Neuronal stem cell (in vitro differentiated cells): ENCODE measurements around the gene FMN1.

Experiments used
- DNase-seq: peaks from one replicate; pipeline ENCODE4 v3.0.0-alpha.2; 2013; ENCODE audit warnings: low spot score
- H2AFZ ChIP-seq: one replicate; pipeline ENCODE4 v1.6.1; 2013; ENCODE audit warnings: mild to moderate bottlenecking, low read length, inconsistent platforms
- H2AK5ac ChIP-seq: 2 replicates; pipeline ENCODE4 v1.6.1; 2013; ENCODE audit warnings: low read depth, mild to moderate bottlenecking, inconsistent platforms, low read length, moderate library complexity, mixed read lengths
- H2BK120ac ChIP-seq: 2 replicates; pipeline ENCODE4 v1.6.1; 2013; ENCODE audit warnings: low read depth, mild to moderate bottlenecking, inconsistent platforms, low read length, moderate library complexity, mixed read lengths
- H2BK12ac ChIP-seq: one replicate; pipeline ENCODE4 v1.6.1; 2013; ENCODE audit warnings: low read length, inconsistent platforms
- H2BK15ac ChIP-seq: 2 replicates; pipeline ENCODE4 v1.6.1; 2013; ENCODE audit warnings: mild to moderate bottlenecking, low read length, inconsistent platforms, mixed read lengths
- H2BK5ac ChIP-seq: one replicate; pipeline ENCODE4 v1.6.1; 2013; ENCODE audit warnings: inconsistent platforms, mild to moderate bottlenecking, low read length, moderate library complexity
- H3K14ac ChIP-seq: one replicate; pipeline ENCODE4 v1.6.1; 2013; ENCODE audit warnings: low read length, inconsistent platforms
- H3K18ac ChIP-seq: 2 replicates; pipeline ENCODE4 v1.6.1; 2013; ENCODE audit warnings: low read length, inconsistent platforms
- H3K23ac ChIP-seq: 2 replicates; pipeline ENCODE4 v1.6.1; 2013; ENCODE audit warnings: low read depth, mild to moderate bottlenecking, mixed read lengths, low read length, inconsistent platforms; ENCODE audit not compliant: poor library complexity
- H3K27ac ChIP-seq: replicated peaks from 3 replicates; pipeline ENCODE4 v1.5.1; 2013; ENCODE audit warnings: low read length, inconsistent platforms
- H3K27me3 ChIP-seq, 3 experiments: 2 replicates each; pipeline ENCODE4 v1.6.1; 2013; ENCODE audit warnings: low read length in 3 of 3, mild to moderate bottlenecking in 2 of 3, inconsistent platforms in 1 of 3, low read depth in 1 of 3, mixed read lengths in 1 of 3, moderate library complexity in 1 of 3; ENCODE audit not compliant: control insufficient read depth in 3 of 3, insufficient read depth in 3 of 3
- H3K36me3 ChIP-seq, 2 donors: replicated peaks in 1 of 2; 2 replicates each; pipeline ENCODE4 v1.6.1; 2013; ENCODE audit warnings: low read length in 2 of 2; ENCODE audit not compliant: control insufficient read depth in 2 of 2, insufficient read depth in 2 of 2
- H3K4ac ChIP-seq: 2 replicates; pipeline ENCODE4 v1.6.1; 2013; ENCODE audit warnings: inconsistent platforms, mild to moderate bottlenecking, low read length, moderate library complexity
- H3K4me1 ChIP-seq, 2 donors: 1 replicate in 1 of 2; 2 replicates in 1 of 2; pipeline ENCODE4 v1.6.1; 2013; ENCODE audit warnings: low read length in 2 of 2, low read depth in 1 of 2; ENCODE audit not compliant: control insufficient read depth in 2 of 2, insufficient read depth in 1 of 2
- H3K4me2 ChIP-seq: one replicate; pipeline ENCODE4 v1.6.1; 2013; ENCODE audit warnings: mild to moderate bottlenecking, low read length, inconsistent platforms; ENCODE audit not compliant: insufficient read depth, poor library complexity, severe bottlenecking
- H3K4me3 ChIP-seq, 2 donors: 2 replicates each; pipeline ENCODE4 v1.5.1; 2013; ENCODE audit warnings: low read length in 2 of 2, mild to moderate bottlenecking in 2 of 2, inconsistent platforms in 1 of 2, moderate library complexity in 1 of 2
- H3K79me1 ChIP-seq: one replicate; pipeline ENCODE4 v1.6.1; 2013; ENCODE audit warnings: low read depth, mild to moderate bottlenecking, inconsistent platforms, low read length, moderate library complexity
- H3K9ac ChIP-seq: one replicate; pipeline ENCODE4 v1.6.1; 2013; ENCODE audit warnings: mild to moderate bottlenecking, low read depth, low read length, inconsistent platforms; ENCODE audit not compliant: poor library complexity
- H3K9me3 ChIP-seq, 2 donors: replicated peaks in 1 of 2; 2 replicates each; pipeline versions ENCODE3 to v1.6.1; 2013; ENCODE audit warnings: low read length in 2 of 2, mild to moderate bottlenecking in 2 of 2, inconsistent platforms in 1 of 2, low read depth in 1 of 2, mixed read lengths in 1 of 2, moderate library complexity in 1 of 2; ENCODE audit not compliant: control insufficient read depth in 2 of 2, insufficient read depth in 1 of 2
- H4K8ac ChIP-seq: one replicate; pipeline ENCODE4 v1.6.1; 2013; ENCODE audit warnings: low read depth, mild to moderate bottlenecking, inconsistent platforms, low read length, moderate library complexity
- H4K91ac ChIP-seq: one replicate; pipeline ENCODE4 v1.6.1; 2013; ENCODE audit warnings: low read length, low read depth, mild to moderate bottlenecking, inconsistent platforms; ENCODE audit not compliant: poor library complexity
- WGBS, 2 donors: extraction: QIAGEN DNeasy Blood & Tissue Kit; methylation state at CpG; one replicate each; pipeline ENCODE4 v1.1.7; 2013; ENCODE audit warnings: missing lambda C conversion rate in 2 of 2, mixed read lengths in 1 of 2; ENCODE audit not compliant: insufficient read length in 2 of 2, insufficient replicate concordance in 1 of 2; ENCODE audit errors: extremely low coverage in 2 of 2; 5-methylcytosine and 5-hydroxymethylcytosine counted together

Gene FMN1

GRCh38 chr15:33069161-33069560 is 125.4 kb downstream of the FMN1 start:
- no peak overlapping the region for H2BK15ac ChIP-seq
- H3K14ac ChIP-seq: no peak overlapping the region
- H3K9ac ChIP-seq: no peak overlapping the region
- no peak overlapping the region for H3K23ac ChIP-seq
- H3K27me3 ChIP-seq: no peaks in the 10 kb centered on the region
- no peak overlapping the region for H3K4me3 ChIP-seq
- H2BK5ac ChIP-seq: no peak overlapping the region
- no peak overlapping the region for H3K27ac ChIP-seq
- no peaks in the 10 kb centered on the region for H3K36me3 ChIP-seq
- no peak overlapping the region for H4K8ac ChIP-seq
- H3K9me3 ChIP-seq: no peaks in the 10 kb centered on the region
- no peak overlapping the region for H3K18ac ChIP-seq
- H3K4ac ChIP-seq: no peak overlapping the region
- no peak overlapping the region for H2BK12ac ChIP-seq
- no peak overlapping the region for H4K91ac ChIP-seq
- H3K4me2 ChIP-seq: no peak overlapping the region
- no peak overlapping the region for H2AK5ac ChIP-seq
- H3K4me1 ChIP-seq: peaks cover 19 to 21% of the 10 kb centered on the region in 2 donors
- no peaks in the 10 kb centered on the region for H3K79me1 ChIP-seq
- DNase-seq: no peak
- H2BK120ac ChIP-seq: no peak overlapping the region
- H2AFZ ChIP-seq: peak overlapping the region; percentile 82

- Histone ChIP-seq H3K9me3 (no peaks in the 10 kb centered on the region), H3K18ac (no peak overlapping the region), H3K14ac (no peak overlapping the region), H2BK5ac (no peak overlapping the region), H3K4me2 (no peak overlapping the region), H2BK12ac (no peak overlapping the region), H3K4me3 (no peak overlapping the region), H3K23ac (no peak overlapping the region), H3K4ac (no peak overlapping the region), H3K79me1 (no peaks in the 10 kb centered on the region), H3K4me1 (peaks cover 19 to 21% of the 10 kb centered on the region in 2 donors), H2AFZ (peak overlapping the region; percentile 82), H2AK5ac (no peak overlapping the region), H3K36me3 (no peaks in the 10 kb centered on the region), H4K8ac (no peak overlapping the region), H3K27ac (no peak overlapping the region), H3K27me3 (no peaks in the 10 kb centered on the region), H2BK15ac (no peak overlapping the region), H3K9ac (no peak overlapping the region), H2BK120ac (no peak overlapping the region), H4K91ac (no peak overlapping the region)
- DNase-seq: no peak
- no CpG with 5 or more reads among the region's 8 CpGs for WGBS, 2 donors
These were observed 126.0 kb downstream of the FMN1 start for GRCh38 chr15:33068511-33068990.

GRCh38 chr15:33068007-33068481 is 126.5 kb downstream of the FMN1 start:
- DNase-seq: no peak
- Histone ChIP-seq H3K36me3 (no peaks in the 10 kb centered on the region), H3K4ac (no peak overlapping the region), H3K23ac (no peak overlapping the region), H4K8ac (no peak overlapping the region), H2AK5ac (no peak overlapping the region), H3K14ac (peak overlapping the region; percentile 40), H3K4me2 (no peak overlapping the region), H2BK12ac (no peak overlapping the region), H2BK15ac (no peak overlapping the region), H2BK5ac (no peak overlapping the region), H2BK120ac (no peak overlapping the region), H3K27me3 (no peaks in the 10 kb centered on the region), H3K9me3 (no peaks in the 10 kb centered on the region), H2AFZ (peak overlapping the region; percentile 82), H3K79me1 (no peaks in the 10 kb centered on the region), H3K9ac (no peak overlapping the region), H3K27ac (no peak overlapping the region), H4K91ac (no peak overlapping the region), H3K4me3 (peak overlapping the region in 1 of 2 donors; percentile 41), H3K4me1 (peaks cover 19 to 21% of the 10 kb centered on the region in 2 donors), H3K18ac (no peak overlapping the region)
- no CpG with 5 or more reads among the region's 14 CpGs for WGBS, 2 donors

GRCh38 chr15:33067456-33067855 is 127.1 kb downstream of the FMN1 start:
- Histone ChIP-seq H2BK15ac (no peak overlapping the region), H3K9ac (no peak overlapping the region), H3K4me3 (no peak overlapping the region), H2BK5ac (no peak overlapping the region), H3K36me3 (no peaks in the 10 kb centered on the region), H3K4me2 (no peak overlapping the region), H4K91ac (no peak overlapping the region), H2BK120ac (no peak overlapping the region), H3K79me1 (no peaks in the 10 kb centered on the region), H2AFZ (peak overlapping the region; percentile 82), H3K14ac (no peak overlapping the region), H4K8ac (no peak overlapping the region), H3K18ac (no peak overlapping the region), H3K23ac (no peak overlapping the region), H3K4me1 (peaks cover 19 to 21% of the 10 kb centered on the region in 2 donors), H3K4ac (no peak overlapping the region), H2BK12ac (no peak overlapping the region), H2AK5ac (no peak overlapping the region), H3K9me3 (no peaks in the 10 kb centered on the region), H3K27me3 (no peaks in the 10 kb centered on the region), H3K27ac (no peak overlapping the region)
- no peak for DNase-seq
- no CpG with 5 or more reads among the region's 9 CpGs for WGBS, 2 donors
